ENCODE results near the gene CHPF.

CHPF gene, protein sequence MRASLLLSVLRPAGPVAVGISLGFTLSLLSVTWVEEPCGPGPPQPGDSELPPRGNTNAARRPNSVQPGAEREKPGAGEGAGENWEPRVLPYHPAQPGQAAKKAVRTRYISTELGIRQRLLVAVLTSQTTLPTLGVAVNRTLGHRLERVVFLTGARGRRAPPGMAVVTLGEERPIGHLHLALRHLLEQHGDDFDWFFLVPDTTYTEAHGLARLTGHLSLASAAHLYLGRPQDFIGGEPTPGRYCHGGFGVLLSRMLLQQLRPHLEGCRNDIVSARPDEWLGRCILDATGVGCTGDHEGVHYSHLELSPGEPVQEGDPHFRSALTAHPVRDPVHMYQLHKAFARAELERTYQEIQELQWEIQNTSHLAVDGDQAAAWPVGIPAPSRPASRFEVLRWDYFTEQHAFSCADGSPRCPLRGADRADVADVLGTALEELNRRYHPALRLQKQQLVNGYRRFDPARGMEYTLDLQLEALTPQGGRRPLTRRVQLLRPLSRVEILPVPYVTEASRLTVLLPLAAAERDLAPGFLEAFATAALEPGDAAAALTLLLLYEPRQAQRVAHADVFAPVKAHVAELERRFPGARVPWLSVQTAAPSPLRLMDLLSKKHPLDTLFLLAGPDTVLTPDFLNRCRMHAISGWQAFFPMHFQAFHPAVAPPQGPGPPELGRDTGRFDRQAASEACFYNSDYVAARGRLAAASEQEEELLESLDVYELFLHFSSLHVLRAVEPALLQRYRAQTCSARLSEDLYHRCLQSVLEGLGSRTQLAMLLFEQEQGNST

GRCh38 chr2:219543596-219544358 is at the start of gene CHPF, which contains the start of gene TMEM198:
TSS of gene CHPF (minus strand) at chr2:219543809. CDS start at chr2:219543538, 271 bp downstream.
TSS of gene TMEM198 (plus strand) at chr2:219544028. CDS start at chr2:219544728, 700 bp downstream.
- DNase-seq, result peak; percentile 98 to 99

- DNase-seq, result no peak
Observed at GRCh38 chr2:219593154-219593553, 49.5 kb upstream of the CHPF start.

- no peak for DNase-seq
Observed at GRCh38 chr2:219592736-219593135, 49.1 kb upstream of the CHPF start.

DNA sequence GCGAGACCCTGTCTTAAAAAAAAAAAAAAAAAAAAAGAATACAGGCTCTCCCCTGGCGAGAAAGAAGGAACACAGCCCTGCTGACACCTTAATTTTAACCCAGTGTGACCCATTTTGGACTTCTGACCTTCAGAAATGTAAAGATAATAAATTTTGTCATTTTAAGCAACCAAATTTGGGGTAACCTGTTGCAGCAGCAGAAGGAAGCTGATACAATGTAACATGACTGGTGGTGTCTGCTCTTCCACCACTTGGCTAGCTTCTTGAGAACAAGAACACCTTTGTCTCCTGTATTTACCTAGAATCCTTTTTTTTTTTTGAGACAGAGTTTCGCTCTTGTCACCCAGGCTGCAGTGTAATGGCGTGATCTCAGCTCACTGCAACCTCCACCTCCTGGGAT is 47.5 kb upstream of the CHPF start:
- DNase-seq, result no peak

DNA sequence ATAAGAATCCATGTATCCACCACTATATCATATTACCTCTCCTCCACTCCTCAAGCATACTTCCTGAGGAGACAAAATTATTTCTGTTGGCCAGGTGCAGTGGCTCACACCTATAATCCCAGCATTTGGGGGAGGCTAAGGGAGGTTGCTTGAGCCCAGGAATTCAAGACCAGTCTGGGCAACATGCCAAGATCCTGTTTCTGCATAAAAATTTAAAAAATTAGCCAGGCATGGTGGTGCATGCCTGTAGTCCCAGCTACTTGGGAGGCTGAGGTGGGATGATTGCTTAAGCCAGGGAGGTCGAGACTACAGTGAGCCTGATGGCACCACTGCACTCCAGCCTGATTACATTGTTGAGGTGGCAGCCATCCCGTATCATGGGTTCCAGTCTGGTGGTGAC is 37.7 kb upstream of the CHPF start:
- DNase-seq, result no peak

- DNase-seq, result no peak
Observed at GRCh38 chr2:219578811-219579613, 35.4 kb upstream of the CHPF start.

DNA sequence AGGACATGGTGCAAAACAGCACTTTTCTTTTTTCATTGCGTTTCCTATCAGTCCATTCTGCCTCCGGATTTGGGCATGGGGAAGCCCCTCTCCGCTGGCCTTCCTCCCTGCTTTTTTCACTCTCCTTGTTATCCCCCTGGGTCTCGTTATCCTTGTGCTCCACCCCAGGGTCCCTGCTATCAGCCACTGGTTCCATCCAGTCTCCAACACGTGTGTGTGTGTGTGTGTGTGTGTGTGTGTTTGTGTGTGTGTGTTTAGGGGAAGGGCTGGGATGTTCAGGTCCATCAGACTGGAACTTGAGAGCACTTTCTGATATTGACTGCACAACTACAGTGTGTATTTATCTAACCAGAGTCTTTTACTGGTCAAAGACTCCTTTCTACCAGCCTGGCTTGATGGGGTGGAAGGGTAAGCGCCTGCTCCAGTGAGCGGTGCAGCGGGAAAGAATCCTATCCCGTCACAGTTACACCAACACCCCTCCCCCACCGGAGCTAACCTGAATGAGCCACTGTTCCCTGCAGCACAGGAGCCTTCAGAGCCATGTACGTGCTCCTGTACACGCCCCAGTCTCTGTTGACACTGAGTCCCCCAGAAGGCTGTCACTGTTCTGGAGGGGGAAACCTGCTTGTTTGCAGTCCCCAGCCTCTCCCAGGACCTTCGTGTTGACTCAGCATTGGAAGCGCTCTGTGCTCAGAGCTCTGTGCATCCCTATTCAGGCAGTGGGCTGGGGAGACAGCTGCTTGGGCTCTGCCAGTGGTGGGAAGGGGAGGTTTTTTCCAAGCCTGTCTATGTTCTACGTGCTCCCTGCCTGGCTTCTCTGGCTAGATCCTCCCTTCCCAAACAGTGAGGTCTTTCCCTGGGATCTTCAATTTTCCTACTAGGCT is 33.1 kb upstream of the CHPF start:
- peak in 1 of 2 experiments; percentile 54 for DNase-seq

DNA sequence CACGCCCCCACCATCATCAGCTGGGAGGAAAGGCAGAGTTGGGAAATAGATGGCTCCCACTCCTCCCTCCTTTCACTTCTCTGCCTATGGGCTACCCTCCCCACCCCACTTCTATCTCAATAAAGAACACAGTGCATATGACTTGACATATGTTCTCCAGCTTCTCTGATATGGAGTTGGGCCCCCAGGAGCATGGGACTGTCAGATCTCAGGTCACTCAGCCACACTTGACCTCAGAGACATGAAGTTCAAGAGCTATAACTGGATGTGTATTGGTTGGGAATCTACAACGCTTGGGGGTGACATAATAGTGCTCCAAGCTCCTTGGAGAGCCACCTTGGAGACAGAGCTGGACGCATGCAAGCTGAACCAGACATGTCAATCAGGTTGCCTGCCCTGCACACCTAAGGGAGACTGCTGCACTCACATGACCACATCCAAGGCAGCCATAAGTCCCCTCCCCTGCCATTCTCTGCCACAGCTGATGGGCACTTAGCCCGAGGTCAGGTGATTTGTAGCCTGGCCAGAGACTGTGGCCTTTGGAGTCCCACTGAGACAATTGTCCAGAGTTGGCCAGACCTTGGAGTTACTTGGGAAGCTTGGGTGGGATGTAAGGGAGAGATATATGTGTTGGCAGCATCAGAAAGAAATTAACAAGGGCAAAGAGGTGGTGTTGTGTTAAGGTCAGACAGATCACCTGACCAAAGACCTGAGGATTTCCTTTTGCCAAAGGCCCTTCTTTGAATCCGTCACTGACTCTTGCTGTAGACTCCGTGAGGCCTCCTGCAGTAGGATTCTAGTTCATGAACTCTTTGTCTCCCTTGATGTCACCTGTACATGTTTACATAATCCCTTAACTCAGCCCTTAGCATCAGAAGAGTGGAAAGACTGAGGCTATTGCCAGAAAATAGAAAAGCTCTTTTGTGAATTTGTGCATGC is 32.2 kb upstream of the CHPF start:
- DNase-seq, result no peak

DNA sequence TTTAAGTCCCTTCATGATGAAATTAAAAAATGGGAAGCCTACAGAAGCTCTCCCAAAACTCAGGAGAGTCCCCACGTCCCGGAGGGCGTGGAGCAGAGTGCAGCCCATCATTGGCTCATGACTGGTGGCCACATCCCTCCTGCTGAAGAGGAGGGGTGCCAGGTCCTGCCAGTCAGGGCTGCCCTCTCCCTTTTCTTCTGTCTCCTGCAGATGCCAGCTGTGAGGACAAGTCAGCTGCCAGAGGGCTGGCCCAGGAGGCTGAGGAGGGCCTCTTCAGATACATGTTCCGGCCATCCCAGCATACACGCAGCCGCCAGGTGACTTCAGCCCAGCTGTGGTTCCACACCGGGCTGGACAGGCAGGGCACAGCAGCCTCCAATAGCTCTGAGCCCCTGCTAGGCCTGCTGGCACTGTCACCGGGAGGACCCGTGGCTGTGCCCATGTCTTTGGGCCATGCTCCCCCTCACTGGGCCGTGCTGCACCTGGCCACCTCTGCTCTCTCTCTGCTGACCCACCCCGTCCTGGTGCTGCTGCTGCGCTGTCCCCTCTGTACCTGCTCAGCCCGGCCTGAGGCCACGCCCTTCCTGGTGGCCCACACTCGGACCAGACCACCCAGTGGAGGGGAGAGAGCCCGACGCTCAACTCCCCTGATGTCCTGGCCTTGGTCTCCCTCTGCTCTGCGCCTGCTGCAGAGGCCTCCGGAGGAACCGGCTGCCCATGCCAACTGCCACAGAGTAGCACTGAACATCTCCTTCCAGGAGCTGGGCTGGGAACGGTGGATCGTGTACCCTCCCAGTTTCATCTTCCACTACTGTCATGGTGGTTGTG is 31.1 kb upstream of the CHPF start:
- no peak for DNase-seq

DNA sequence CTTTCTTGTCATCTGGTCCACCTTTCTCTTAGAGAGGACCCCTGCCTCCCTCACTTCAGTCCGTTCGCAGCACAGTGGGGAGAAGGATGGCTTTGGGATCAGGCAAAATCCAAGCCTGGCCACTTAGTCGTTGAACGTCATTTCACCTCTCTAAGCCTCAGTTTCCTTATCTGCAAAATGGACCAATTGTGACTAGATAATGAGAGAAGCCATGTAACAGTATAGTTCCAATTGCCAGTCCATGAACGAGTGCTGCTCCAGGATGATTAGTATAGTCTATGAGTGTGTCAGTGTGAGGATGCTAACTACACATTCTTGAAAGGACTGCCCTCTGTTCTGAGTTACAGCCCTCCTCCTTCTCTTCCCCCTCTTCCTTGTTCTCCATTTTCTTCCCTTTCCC is 29.6 kb upstream of the CHPF start:
- DNase-seq, result no peak

GRCh38 chr2:219572237-219573001 is 28.8 kb upstream of the CHPF start, which contains the start of gene INHA:
TSS of gene INHA (plus strand) at chr2:219572310. CDS start at chr2:219572375, 65 bp downstream.
- no peak for DNase-seq

DNA sequence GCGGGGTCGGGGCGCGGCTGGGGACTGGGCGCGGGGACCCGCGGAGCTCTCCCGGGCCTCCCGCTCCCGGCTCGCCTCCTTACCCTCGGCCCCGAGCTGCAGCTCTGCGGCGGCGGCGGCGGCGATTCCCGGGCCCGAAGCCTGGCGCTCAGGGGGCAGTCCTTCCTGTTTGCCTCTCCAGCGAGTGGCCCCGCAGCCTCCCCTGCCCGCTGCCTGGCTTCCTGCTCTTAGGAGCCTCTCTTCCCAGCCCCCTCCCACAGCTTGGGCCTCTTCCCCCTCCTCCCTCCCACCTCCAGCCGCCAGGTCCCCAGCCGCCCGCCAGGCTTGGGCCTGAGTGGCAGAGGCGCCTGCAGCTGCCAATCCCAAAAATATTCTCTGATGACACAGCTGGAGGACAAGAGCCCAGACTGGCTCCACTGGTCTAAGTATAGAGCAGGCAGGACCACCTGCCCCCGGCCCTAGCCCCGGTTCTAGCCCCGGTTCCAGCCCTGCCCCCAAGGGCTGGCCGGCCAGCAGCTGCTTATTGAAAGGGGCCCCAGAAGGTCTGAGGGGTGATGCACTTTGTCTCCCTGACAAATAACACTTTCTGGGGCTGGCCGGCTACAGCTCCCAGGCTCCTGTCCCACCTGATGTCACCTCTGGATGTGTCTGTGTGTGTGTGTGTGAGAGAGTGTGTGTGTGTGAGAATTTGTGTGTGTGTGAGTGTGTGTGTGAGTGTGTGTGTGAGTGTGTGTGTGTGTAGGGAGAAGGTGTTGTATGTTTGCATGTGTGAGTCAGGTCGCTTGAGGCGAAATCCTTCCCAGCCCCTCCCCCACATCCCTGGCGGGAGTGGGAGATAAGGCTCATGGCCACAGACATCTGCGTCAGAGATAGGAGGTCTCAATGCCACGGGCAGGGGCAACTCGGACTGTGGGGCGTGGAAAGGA is 28.0 kb upstream of the CHPF start, which contains the start of gene OBSL1:
Gene OBSL1 (minus strand): TSS at position 229 of the 926 bp plus-strand sequence. CDS start 307 bp downstream, outside the sequence.
- DNase-seq, result peak; percentile 25 to 49

- DNase-seq, result no peak
Observed at GRCh38 chr2:219570924-219571310, 27.3 kb upstream of the CHPF start.

GRCh38 chr2:219570194-219570923 is 26.8 kb upstream of the CHPF start:
- DNase-seq, result peak; percentile 28 to 50

- DNase-seq, result no peak
Observed at GRCh38 chr2:219569635-219570034, 26.0 kb upstream of the CHPF start.

DNA sequence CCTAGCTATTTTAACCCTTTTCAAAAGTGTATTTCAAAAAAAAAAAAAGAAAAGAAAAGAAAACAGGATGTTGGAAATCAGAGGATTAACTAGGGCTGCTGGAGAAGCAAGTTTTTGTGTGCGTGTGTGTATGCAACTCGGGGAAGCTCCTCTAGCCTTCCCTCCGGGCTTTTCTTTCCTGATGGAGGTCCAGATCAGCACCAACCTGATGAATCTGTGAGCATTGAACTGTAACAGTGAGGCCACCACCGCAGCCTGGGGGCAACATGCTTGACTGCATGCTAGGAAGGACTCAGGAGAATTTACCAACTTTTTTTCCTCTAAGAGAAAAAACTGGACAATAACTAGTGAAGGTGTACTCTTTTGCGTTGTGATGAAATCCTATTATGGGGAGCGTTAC is 25.4 kb upstream of the CHPF start:
- DNase-seq, result no peak

Data from NCI-H1930 (cell line).